Stimulated activated CD8-positive, alpha-beta memory T cell treated with anti-CD3 and anti-CD28 coated beads, Interleukin-15, amount 100 ng/mL, for 4 hours (primary cell): ENCODE results near the gene NADK.
"Not testable (repeated sequence)": the region's sequence is repeated elsewhere in the genome, so short reads cannot be mapped to it uniquely, and the experiment has no call there.

ENCODE experiments used
- DNase-seq, 2 donors: peaks; one replicate each; pipeline ENCODE4 v3.0.0-alpha.2; 2020; ENCODE audit warnings: low read depth in 2 of 2

NADK gene

DNA sequence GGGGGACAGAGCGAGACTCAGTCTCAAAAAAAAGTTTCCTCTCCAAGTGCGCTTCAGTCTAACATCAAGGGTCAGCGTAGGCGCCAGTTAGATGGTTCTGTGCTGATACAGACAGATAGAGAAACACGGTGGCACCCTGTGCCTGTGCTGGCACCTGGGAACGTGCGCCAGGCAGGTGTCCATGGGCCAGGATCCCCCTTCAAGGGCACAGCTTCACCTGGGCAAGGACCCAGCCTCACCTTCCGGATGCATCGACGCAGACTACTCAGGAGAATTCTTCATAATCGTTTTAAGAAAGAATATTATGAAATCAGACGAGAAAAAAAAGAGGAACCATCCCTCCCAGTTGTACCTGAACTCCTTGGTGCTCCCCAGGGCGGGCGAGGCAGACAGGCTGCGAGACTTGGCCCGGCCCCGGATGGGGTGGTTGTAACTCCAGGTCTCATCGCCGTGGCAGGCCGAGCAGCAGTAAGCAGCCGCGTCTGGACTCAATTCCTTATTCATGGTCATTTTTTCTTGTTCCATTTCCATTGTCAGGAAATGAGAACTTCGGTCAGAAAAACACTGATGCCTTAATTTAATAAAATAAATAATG is 13.3 kb downstream of the NADK start:
- no peak for DNase-seq

DNA sequence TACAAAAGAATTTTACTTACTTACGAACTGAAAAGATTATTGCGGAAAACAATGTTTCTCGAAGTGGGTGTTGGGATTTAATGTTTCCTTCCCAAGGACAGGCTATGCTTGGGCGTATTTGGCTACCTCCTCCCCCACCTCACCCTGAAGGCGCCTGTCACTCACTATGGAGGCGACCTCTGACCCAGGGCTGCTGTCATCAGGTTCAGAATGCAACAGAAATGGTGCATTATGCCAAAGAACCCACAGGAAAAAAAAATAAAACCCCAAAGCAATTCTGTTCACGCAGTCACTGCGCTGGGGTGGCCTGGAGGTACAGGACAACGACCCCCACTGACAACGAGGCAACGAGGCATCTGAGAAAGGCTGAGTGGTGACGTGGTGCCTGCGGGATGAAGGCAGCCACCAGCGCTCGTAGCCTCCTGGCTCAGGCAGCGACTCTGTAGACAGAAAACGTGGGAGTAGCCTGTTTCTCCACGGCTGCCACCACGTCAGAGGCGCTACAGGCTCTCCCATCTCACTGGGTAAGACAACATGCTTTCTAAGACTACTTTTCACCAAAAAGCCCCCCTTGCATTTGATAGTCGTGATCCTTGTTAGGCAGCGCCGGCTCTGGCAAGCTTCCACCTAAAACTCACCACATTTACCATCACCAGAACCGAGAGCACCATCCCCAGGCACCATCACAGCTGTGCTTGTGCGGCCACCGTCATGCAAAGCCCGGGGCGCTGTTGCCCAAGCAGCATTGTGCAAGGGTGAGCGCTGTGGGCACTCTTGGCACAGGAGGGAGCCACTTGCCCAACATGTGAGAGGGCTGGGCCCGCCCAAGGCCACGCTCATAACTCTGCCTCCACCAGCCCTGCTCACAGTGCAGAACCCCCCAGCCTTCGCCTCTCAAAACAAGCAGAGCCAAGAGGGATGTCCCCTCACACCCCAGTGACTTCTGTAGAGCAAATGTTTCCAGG is 14.3 kb downstream of the NADK start:
- no peak for DNase-seq

DNA sequence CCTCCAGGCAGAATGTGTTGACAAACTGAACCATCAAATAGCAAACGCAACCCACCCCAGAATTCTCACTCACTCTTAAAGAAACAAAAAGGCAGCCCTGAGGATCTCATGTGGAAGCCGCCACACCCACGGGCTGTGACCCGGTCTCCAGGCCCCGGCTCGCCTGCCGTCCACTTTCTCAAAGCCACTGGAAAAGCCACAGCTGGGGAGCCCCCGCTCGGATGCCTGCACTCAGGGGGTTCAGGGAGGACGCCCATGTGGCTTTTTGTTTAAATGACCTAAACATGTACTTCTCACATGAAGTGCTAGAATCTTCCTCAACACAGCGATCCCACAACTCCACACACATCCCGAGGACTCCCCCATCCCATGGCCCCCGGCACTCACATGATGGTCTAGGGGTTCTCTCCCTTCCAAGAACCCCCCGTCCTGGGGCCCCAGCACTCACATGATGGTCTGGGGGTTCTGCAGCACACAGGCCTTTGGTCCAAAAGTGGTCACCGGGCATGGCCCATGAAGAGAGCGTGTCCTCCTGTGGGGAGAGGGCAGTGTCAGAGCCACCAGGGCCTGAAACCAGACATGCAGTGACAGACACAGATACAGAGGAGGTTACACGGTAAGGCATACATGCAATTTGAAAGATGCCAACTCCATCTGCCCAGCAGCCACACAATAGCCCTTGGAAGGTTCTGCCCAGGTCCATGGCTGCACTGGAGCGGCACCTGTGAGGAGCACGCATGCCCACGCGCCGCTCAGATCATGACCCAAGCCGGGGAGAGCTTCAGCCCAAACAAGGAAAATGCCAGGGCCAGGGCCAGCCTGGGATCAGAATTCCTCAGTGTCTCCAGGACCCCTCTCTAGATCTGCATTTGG is 16.5 kb downstream of the NADK start:
- no peak for DNase-seq

DNA sequence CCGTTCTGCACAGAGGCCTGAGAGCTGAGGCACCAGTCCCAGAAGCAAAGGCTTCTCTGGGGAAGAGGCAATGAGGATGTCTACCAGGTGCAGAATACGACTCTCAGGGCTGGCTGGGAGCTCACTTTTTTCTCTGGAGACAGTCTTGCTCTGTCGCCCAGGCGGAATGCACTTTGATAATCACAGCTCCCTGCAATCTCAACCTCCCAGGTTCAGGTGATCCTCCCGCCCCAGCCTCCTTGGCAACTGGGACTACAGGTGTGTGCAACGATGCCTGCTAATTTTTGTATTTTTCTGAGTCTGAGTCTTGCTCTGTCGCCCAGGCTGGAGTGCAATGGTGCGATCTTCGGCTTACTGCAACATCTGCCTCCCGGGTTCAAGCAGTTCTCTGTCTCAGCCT is 17.6 kb downstream of the NADK start:
- no peak for DNase-seq

DNA sequence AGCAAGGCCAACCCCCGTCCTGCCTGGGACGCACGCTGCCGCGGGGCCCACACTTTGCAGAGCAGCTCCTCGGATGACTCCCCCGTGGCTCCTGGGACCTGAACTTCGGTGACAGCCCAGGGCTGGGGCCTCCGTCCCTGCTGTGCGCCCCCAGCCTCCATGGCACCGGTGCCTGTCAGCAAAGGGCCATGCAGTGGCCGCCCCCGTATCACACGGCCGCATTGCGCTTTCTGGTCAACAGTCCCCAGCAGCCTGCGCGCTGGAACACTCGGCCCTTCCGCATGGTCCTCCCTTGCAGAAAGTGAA is 18.0 kb downstream of the NADK start:
- DNase-seq, result no peak

DNA sequence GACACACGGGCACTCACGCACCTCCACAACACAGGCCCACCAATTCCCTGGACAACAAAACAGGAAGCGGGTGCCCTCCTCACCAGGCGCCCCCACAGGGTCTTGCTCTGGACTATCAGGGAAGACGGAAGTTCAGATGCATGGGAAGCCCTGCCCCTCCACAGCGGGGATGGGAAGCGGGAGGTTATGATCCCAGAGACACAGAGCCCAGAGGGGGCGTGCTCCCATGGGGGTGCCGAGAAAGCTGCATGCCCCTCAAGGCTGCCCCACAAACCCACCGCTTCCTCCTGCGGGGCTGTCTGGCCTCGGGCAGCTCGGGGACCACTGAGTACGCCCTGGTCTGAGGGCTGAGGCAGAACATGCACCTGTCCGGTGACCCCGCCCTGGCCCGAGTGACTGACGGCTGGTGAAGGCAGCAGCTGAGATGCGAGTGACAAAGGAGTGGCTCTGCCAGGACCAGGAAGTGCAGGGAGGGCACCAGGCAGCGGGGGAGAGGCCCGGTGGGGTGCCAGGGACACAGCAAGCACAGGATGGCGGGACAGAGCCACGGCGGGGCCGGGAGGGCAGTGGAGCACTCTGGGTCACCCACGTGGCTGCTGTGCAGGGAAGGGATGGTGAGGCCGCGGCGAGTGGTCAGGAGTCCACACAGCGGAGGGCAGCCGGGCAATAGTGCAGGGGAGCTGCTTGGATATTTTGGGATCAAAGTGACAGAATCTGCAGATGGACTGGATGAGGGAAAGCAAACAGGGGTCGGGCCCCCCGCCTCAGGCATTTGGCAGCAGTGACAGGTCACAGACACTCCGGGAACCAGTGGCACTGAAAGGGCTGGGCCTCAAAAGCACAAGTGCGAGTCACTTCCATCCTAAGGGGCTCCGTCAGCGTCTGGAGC is 18.6 kb downstream of the NADK start:
- no peak for DNase-seq

DNA sequence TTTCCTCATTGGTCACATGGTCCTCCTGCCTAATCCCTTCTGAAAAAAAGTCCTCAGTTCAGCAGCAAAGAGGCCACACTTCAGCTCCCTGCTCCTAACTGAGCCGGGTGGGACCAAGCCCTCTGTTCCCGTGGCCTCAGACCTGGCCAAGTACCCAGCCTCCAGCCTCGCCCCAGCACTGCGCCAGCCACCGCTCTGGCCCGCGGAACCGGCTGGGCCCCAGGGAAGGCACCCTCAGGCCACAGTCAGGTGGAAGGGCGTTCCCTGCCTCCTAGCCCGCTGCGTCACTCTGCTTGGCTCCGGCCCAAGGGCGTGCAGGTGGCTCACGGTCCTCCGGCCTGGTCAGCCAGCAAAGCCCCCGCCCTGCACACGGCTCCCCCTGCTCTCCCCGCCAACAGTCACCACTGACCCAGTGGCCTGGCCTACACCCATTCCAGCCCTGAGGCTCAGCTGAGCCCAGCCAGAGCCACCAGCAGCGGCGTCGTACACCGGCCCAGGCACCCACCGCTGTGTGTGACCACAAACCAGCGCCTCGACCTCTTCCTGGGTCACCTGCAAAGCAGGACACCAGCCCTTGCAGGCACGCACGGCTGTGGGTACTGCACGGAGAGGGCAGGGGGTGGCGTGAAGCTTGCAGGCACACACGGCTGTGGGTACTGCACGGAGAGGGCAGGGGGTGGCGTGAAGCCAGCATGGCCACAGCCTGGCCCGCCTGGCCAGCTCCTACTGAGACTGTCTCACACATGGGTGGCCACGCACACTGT is 19.4 kb downstream of the NADK start:
- DNase-seq, result no peak

DNA sequence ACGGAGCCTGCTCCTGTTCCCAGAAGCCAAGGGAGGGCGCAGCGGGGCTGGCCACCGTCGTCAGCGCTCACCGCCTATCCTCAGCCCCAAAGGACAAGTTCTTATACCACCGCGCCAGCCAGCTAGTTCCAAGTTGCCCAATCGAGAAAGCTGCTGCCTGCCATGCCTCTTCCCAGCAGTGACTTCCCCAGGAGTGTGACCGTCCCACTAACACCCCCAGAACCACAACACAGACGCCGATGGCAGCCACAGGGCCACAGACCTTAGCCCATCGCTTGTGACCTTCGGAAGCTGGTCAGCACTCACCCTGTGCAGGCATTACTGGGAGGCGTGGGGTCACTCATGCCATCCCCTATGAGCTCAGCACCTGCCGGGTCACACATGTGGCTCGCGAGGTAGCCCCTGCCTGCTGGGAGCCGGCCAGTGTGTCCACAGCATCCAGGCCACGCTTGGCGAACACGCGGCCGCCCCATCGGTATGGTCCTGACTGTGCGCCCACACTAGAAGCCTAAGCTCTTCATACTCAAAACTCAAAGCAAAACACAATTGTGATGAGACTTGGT is 20.1 kb downstream of the NADK start:
- DNase-seq, result no peak

DNA sequence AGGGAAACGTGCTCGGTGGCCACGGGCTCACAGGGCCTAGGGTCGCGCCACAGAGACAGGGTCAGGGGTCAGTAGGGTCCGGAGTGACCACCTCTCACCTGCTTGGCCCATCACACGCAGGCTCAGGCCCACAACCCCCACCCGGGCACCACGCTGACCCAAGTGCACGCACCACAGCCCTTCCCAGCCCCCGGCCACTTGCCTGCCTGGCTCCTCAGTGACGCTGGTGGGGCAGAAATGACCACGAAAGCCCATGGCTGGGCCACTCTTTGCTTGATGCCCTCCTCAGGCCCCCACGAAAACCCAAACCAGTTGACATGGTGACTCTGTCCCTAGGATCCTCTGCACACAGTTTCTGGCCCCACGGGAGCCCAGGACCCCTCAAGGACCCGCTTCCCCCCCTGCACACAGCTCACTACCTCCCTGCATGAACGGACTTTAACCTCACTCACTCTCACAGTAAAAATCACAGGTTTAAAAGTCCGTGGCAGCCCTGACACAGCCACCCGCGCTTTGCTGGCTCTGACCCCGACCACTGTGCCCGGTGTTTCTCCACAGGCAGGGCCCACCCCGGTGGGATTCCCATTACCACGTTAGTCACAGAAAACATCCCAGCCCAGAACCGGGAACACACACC is 20.7 kb downstream of the NADK start:
- no peak for DNase-seq

DNA sequence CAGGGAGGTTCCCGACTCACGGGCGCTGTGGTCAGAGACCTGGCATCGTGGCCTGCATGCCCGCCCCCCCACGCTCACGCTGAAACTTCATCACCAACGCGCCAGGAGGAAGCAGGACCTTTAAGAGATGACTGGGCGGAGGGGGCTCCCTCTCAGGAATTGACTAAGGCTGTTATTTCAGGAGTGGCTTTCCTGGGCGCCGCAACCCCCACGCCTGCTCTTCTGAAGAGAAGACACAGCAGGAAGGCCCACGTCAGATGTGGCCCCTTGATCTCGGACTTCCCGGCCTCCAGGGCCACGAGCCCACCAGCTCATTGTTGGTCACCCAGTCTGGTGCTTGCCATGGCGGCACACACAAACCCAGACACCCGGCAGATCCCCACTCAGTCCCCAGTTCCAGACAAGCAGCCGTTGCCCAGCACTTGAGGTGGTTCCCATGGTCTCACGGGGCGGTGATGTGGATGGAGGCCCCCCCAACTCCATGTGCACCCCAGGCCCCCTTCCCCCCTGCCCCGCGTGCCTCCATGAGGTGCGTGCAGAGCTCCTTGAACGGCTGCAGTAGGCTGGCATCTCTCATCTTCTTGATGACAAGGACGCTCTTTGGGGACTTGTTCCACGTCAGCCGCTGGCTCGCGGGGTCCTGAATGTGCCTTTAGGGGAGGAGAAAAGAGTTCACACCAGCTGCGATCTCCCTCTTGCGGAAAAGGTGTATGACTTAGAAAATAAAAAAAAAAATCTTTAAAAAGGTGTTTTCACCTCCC is 21.4 kb downstream of the NADK start:
- DNase-seq, result no peak

DNA sequence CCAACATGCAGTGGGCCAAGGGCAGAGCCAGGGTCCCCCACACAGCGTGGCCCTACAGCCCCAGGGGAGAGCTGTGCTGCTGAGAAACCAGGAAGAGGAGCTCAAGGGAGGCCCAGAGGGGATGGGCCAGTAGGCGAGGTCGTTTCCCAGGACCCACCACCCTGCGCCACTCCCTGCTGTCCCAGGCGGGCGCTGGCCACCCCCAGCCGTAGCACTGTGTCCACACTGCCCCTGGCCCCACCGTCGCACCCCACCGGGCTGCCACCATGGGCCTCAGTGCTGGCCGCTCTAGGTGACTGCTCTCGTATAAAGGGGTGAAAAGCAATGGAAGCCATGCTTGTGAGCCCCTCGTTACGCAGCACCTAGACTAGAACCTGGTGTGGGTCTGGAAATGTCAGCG is 22.4 kb downstream of the NADK start:
- DNase-seq, result no peak

DNA sequence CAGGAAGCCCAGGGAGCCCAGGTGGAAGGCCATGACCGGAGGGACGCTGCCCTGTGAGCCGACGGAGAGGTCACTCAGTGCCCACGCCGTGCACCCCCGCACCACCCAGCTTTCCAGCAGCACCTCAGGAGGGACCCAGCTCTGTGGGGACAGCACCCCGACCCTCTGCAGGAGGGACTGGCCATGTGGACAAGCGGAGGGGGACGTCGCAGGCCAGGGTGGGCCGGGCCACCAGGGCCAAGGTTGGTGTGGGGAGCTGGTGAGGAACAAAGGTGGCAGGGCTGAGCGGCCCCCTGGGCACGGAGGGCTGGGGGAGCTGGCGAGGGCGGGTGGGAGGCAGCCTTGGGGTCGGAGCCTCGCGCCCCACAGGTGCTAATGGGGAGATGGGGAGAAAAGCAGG is 22.8 kb downstream of the NADK start:
- DNase-seq, result no peak

DNA sequence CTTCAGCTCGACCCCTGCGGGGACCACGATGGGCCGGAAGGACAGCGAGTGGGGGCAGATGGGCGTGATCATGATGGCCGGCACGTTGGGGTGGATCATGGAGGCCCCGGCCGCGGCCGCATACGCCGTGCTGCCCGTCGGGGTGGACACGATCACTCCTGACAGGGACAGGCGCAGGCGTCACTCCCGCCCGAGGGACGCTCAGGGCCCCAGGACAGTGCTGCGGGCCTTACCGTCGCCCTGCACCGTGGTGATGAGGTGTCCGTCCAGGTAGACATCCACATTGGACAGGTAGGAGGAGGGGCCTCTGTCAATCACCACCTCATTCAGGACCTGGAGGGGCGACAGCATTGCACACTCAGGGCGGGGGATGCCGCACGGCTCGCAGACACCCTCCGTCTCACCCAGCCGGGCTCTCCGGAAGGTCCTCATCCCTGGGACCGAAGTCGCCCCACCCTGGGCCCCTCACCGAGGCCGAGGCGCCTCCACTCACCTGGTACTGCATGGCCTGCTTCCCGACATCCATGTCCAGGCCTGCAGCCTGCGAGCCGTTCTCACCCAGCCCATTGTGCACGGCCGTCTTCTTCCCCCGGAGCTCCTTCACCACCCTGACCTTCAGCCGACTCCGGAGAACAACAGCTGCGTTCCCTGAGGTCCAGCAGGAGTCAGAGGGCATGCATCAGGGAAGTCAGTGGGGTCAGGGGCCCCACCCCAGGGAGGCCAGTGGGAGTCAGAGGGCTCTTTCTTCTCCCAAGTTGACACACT is 24.0 kb downstream of the NADK start:
- DNase-seq, result no peak

DNA sequence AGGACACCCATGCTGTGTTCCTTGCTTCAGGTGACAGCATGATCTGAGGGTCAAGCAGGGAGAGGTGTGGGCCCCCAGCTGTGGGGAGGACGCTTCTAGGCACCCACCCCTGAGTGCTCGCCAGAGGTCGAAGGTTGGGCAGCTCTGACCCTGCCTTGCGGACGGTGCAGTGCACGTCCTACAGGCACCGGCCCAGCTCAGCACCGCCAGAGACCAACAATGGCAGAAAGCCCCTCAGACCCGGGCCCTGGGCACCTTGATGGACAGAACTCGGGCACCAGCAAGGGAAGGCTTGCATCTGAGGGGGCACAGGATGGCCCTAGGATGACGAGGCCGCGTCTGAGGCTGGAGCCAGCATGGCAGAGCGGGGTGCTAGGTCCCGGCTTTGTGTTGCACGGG is 24.7 kb downstream of the NADK start:
- no peak for DNase-seq

DNA sequence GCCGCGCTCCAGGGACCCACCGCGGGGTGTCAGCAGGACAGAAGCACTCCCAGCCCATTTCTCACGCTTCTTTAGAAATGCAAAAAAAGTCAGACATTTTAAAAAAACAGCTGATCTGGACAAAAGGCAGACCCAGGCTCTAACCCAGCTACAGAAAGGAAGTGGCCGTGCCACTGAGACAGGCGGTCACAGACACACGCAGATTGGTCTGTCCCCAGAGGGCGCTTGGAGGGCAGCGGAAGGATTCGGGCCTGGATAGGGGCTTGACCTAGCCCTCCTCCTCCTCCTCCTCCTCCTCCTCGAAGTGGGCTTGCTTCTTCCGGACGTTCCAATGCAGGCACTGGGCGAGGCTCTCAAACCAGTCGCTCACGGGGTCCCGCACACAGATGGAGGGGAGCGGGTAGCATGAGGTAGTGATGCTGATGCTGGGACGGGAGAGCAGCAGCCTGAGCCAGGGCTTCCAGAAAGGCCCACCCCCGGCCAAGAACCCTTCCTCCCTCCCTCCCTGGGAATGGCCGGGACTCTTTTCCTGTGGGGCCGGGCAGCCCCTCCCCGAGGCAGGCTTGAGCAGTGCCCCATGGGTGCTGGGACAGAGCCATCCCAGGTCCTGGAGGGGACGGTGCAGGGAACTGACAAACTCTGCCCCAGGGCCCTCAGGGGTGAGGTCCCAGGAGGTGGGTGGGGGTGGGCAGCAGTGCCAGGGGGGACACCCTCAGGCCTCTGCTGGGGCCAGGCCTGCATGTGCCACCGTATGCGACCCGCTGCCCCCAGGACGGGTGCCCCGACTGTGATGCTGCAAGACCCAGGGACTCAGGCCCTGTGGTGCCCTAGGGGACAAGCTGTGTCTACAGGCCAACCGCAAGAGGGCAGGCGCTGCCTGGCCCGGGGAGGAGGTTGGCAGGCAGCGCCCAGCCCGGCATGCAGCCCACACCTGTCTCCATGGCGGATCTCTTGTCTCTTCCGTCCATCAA is 25.3 kb downstream of the NADK start:
- DNase-seq, result no peak

DNA sequence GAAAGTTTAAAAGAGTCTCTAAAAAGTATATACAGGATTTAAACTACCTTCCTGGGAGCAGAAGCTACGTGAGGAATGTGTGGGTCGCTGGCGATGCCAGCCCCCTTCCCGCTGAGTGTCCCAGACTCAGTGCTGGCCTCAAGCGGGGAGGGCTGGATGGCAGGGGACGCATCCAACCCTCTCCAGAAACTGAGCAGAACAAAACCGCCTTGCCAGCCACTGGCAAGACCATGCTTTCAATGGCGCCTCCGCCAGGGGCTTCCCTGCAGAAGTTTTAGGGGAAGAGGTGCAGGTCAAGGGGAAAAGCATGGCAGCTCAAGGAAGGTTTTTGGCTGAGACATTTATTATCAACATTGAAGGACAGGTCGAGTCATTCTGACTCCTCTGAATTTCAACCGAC is 26.1 kb downstream of the NADK start:
- DNase-seq, result no peak

DNA sequence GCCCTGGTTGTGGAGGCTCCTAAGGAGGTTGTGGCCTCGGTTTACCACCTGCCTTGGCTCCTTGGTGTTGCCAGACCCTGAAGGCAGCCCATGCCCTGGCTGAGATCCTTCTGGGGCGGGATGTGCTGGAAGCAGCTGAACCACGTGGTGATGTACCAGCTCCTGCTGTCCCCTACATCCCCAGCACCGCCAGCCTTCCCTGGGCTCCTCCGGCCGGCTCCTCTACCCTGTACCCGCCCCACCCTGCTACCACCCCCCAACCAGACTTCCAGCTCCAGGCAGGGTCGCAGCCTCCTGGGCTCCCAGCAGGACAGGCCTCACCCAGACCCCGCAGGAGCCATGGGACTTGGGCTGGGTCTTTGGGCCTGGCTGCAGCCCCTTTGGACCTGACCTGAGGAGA is 28.3 kb downstream of the NADK start:
- not testable (repeated sequence) for DNase-seq
